A549 treated with CORT108297 at 1 μM for 4 hours (cell line): ENCODE results near the gene SRCAP. TPM values are rescaled to one million over a fixed set of nuclear protein-coding genes. Genes with fewer than 3 reads are reported as not detected.

ENCODE experiments used
- total RNA-seq: library from RNA; stranded (reverse); fragments of 200-300 nt; extraction: Qiagen RNA extraction; gene quantifications from 5 replicates; pipeline ENCODE4 v1.2.3, GENCODE V29; 2022

The SRCAP gene
- 11.0 to 30.6 TPM (median 25.8 TPM) in 5 replicates for total RNA-seq

GRCh38 chr16:30698816-30699614 lies at the start of gene SRCAP:
TSS of gene SRCAP (plus strand) at chr16:30699171. CDS start at chr16:30700825, 1,654 bp downstream.

GRCh38 chr16:30650369-30651123 lies 48.4 kb upstream of the SRCAP start, which contains the start of gene PRR14:
TSS of gene PRR14 (plus strand) at chr16:30650960. CDS start at chr16:30651646, 686 bp downstream.

DNA sequence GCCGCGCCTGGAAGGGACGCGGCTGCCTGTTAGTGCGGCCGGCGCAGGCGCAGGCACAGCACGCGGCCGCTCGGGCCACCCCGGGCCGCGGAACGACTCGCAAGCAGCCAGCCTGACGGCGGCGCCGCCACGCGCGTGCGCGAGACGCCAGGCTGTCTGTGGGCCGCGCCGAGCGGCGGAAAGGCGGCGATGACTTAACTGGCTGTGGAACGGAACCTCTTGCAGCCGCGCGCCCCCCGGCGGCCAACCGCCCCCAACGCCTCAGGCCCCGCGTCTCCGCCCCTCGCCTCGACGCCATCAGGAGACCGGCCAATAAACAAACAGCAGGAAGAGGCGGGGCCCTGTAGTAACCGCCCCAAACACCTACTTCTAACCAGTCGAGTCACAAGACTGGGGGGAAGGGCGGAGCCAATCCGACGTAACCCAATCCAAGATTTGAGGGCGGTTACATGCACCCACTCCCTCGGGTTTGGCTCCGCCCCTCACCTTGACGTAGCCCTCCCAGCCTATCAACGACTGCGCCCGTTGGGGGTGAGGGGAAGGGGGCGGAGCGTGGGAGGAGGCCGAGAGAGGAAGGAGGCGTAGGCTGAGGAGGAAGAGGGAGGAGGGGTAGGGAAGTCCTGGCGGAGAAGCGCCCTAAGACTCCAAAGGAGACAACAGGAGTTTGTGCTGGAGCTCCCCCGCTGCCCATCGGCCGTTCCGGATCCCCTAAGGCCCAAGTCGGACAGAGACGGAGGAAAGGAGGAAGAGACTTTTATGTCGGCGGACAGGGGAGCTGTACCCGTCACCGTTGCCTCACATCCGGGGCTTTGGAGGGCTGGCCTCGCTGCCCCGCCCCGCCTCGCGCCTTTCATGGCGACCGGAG lies 40.9 kb upstream of the SRCAP start, which contains the start of gene FBRS:
Gene FBRS (plus strand): TSS at position 566 of the 865 bp plus-strand sequence. CDS start 1,088 bp downstream, outside the sequence.

DNA sequence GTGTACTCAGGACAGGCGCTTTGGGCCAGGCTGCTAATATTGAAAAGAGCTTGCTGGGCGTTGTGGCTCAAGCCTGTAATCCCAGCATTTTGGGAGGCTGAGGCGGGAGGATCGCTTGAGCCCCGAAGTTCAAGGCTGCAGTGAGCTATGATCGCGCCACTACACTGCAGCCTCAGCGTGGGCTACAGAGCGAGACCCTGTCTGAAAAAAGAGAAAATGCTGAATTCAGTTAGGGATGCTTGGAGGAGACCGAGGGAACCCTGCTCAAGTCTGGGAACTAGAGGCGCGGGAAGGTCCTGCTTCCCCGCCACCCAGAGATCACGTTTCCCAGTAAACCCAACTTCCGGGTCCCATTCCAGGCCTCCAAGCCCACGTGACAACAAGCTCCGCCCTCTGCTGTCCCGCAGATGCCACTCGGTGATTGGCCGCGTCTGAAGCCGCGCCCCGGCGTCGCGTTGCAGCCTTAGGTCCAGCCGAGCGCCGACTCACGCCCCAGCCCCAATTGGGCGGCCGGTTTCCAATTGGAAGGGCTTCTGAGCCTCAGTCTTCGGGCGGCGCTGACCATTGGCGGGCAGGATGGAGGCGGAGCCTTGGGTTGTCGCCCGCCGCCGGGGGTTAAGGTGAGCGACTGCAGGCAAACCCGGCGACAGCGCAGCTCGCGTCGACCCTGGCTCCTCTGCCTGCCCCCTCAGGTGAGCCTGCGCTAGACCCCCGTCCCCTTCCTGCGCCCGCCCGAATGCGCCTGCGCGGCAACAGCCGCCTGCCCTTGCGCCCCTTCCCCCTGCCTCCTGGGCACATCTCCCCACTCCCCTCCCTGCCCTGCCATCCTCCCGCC lies 49.0 kb downstream of the SRCAP start, which contains the start of gene PHKG2:
Gene PHKG2 (plus strand): TSS at position 627 of the 835 bp plus-strand sequence. CDS start 396 bp downstream, outside the sequence.

GRCh38 chr16:30761928-30762902 lies 63.2 kb downstream of the SRCAP start, which contains the start of the genes CFAP119 and RNF40:
TSS of gene CFAP119 (minus strand) at chr16:30762062. CDS start at chr16:30761748, 314 bp downstream.
TSS of gene RNF40 (plus strand) at chr16:30762322. CDS start at chr16:30762546, 224 bp downstream.

GRCh38 chr16:30786936-30787612 lies 88.1 kb downstream of the SRCAP start, which contains the start of gene ZNF629:
TSS of gene ZNF629 (minus strand) at chr16:30787205. CDS start at chr16:30784482, 2,723 bp downstream.

Other genes starting within 250 kb of the SRCAP start
- gene ITGAL, start 226.4 kb upstream of the SRCAP start, total RNA-seq: 0.06 to 0.17 TPM (median 0.13 TPM) in 5 replicates
- 37.2 to 50.3 TPM (median 46.5 TPM) in 5 replicates for gene ZNF768, start 172.6 kb upstream of the SRCAP start, total RNA-seq
- gene ZNF747, start 164.3 kb upstream of the SRCAP start, total RNA-seq: 3.8 to 4.6 TPM (median 4.5 TPM) in 5 replicates
- 4.5 to 6.9 TPM (median 6.6 TPM) in 5 replicates for gene ZNF764, start 140.8 kb upstream of the SRCAP start, total RNA-seq
- gene ZNF688, start 127.5 kb upstream of the SRCAP start, total RNA-seq: 4.8 to 8.1 TPM (median 7.8 TPM) in 5 replicates
- gene ZNF785, start 113.5 kb upstream of the SRCAP start, total RNA-seq: not detected in 5 replicates
- 7.6 to 9.2 TPM (median 8.1 TPM) in 5 replicates for gene ZNF689, start 88.8 kb upstream of the SRCAP start, total RNA-seq
- 20.2 to 28.8 TPM (median 25.3 TPM) in 5 replicates for gene PRR14, start 48.2 kb upstream of the SRCAP start, total RNA-seq
- gene FBRS, start 40.7 kb upstream of the SRCAP start, total RNA-seq: 31.5 to 45.5 TPM (median 44.8 TPM) in 5 replicates
- gene PHKG2, start 49.3 kb downstream of the SRCAP start, total RNA-seq: 17.9 to 26.3 TPM (median 23.3 TPM) in 5 replicates
- gene CFAP119, start 62.9 kb downstream of the SRCAP start, total RNA-seq: 4.4 to 9.9 TPM (median 9.0 TPM) in 5 replicates
- gene RNF40, start 63.2 kb downstream of the SRCAP start, total RNA-seq: 74.1 to 90.1 TPM (median 87.1 TPM) in 5 replicates
- 15.1 to 17.9 TPM (median 16.2 TPM) in 5 replicates for gene ZNF629, start 88.0 kb downstream of the SRCAP start, total RNA-seq
- gene BCL7C, start 194.9 kb downstream of the SRCAP start, total RNA-seq: 24.4 to 39.0 TPM (median 37.0 TPM) in 5 replicates
- gene CTF1, start 197.4 kb downstream of the SRCAP start, total RNA-seq: 0.09 to 0.18 TPM (median 0.13 TPM) in 5 replicates
- gene FBXL19, start 224.4 kb downstream of the SRCAP start, total RNA-seq: 13.9 to 22.2 TPM (median 20.1 TPM) in 5 replicates
- gene ORAI3, start 249.9 kb downstream of the SRCAP start, total RNA-seq: 10.1 to 17.2 TPM (median 14.7 TPM) in 5 replicates